Left forelimb (tissue), 1 donor: ENCODE measurements around the gene GRAP2.

Source experiments
- DNase-seq: peaks from one replicate; pipeline ENCODE4 v3.0.0-alpha.2; 2018; ENCODE audit warnings: low spot score

Gene GRAP2

DNA sequence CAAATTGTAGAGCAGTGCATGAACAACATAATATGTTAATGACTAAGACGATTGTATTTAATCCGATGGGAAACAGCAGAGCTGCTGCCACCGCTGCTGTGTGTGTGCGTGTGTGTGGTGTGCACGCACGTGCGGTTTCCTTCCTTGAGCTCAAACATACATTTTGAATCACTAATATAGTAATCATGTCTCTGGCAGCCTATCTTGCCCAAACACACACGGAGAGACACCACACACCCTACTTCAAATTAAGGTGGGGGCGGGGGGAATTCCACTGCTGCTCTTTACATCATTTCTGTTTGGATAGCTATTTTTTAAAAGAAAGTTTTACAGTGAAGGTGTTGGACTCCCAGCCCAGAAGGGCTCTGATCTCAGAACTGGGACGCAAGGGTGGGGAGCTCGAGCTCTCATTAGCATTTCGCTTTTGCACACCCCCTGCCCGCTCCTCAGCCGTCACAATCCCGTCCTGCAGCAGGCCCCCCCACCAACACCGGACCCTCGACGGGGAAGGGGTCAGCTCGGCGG lies 93.2 kb downstream of the GRAP2 start:
- no peak for DNase-seq

DNA sequence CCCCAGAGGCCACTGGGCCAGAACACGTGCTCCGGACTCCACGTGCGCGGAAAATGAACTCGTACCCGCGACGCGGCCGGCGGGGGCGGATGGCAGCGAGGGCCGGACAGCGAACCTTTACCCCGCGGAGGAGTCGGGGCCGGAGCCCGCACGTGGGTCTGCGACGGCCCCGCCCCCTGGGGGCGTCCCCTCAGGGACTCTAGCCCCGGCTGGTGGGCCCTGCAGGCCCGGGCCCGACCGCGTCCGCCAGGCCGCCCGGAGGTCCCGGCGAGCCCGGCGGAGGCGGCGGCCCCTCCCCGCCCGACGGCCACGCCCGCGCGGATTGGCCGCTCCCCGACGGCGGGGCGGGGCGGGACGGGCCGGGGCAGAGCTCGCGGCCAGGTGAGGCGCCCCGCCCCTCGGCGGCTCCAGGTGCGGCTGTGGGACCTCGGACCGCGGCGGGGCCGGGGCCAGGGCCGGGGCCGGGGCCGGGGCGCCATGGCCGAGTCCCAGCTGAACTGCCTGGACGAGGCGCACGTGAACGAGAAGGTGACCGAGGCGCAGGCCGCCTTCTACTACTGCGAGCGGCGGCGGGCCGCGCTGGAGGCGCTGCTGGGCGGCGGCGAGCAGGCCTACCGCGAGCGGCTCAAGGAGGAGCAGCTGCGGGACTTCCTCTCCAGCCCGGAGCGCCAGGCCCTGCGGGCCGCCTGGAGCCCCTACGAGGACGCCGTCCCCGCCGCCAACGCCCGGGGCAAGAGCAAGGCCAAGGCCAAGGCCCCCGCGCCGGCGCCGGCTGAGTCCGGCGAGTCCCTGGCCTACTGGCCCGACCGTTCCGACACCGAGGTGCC lies 93.9 kb downstream of the GRAP2 start, which contains the start of gene FAM83F:
Gene FAM83F, plus strand, starts transcription at position 389 of the 827 bp plus-strand sequence. Its CDS starts 89 bp downstream, at position 478.
- no peak for DNase-seq

DNA sequence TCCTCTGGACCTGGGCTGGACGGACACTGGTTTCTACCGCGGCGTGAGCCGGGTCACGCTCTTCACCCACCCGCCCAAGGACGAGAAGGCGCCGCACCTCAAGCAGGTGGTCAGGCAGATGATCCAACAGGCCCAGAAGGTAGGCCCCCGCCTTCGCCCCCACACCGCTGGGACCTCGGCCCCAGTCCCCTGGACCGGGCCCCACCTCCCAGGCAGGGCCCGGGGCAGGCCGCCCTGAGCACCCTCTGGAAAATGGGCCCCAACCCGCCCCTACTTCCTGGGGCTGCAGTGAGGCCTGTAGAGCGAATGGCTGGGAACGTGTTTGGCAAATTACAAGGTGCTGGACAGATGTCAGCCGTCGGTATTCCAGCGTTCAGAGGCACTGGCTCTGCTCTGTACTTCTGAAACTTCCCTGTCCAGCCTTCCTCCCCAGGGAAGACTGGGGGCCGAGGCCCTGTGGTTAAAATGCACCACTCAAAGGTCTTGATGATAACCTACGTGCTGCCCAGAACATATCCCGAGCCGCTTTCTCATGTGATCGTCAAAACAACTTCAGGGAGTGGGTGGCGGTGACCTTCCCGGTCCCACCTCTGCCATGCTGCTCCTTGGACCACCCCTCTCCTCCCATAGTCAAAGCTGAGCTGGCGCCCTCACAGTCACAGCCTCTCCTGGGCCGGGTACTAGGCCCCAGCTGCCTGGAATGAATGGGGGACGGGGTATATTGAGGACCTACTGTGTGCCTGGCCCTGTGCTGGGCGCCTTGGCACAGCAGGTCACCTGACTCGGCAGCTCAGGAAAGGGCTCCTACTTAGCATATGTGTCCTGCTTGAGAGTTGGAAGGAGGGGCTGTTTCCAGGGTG lies 94.7 kb downstream of the GRAP2 start:
- no peak for DNase-seq

DNA sequence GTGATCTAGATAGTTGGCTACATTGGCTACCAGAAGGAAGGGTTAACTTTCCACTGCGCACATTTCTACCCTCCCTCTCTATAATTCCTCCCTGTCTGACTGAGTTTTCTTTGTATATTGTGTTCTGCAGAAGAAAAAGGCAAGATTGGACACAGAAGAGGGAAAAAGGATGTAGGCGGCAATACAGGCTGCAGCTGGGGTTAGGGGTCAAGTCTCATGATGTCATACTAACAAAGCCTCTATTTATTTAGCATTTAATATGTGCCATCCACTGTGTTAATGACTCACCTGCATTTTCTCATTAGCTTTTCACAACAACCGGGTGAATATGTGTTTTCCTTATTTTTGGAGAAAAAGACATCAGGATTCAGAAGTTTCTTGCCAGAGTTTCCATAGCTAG lies 95.8 kb downstream of the GRAP2 start:
- no peak for DNase-seq

DNA sequence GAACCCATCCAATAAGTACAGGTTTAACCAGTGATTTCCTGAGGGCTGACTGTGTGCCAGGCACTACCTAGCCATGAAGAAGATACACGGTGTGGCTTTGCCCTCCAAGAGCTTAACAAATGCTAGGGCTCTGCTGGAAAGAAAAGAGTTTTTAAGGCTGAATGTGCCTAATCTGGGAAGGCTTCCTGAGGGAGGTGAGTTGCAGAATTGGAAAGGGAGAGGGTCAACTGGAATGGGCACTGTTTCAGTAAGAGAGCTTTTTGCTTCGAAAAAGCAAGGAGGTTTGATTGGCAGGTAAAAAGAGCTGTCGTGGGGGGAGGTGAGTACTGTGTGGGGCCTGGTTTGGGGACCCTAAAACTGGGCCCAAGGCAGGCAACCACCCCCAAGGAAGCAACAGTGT lies 96.5 kb downstream of the GRAP2 start:
- DNase-seq: no peak

DNA sequence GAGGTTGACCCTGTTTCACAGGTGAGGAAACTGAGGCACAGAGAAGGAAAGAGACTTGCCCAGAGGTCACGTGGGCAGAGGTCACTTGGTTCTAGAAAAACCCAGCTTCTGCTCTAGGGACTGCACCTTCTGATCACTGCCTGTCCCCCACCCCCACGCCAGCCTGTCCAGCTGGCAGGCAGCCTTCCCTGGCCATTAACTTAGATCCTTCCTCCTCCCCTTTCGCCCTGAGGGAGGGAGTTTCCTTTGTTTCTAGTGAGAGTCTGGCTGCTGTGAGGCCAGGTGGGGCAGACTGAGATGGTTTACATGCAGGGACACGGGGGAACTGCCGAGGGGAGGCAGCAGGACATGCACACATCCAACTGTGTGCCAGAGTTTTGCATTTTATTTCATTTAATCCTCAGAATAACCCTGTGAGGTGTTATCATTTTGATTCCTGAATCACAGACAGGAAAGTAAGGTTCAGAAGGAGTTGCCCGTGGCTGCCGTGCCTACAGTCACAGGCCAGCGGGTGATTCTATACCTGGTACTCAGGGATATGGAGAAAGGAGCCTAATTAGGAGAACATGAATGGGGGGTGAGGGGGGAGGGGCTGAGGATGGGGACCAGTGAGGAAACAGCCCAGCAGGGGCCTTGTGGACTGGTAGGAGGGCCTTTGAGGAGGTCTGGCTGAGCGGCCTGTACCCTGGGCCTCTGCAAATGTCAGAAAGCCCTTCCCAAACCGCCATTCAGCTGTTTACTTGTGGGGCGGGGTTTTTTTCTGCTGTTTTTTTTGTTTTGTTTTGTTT lies 97.2 kb downstream of the GRAP2 start:
- DNase-seq: no peak

DNA sequence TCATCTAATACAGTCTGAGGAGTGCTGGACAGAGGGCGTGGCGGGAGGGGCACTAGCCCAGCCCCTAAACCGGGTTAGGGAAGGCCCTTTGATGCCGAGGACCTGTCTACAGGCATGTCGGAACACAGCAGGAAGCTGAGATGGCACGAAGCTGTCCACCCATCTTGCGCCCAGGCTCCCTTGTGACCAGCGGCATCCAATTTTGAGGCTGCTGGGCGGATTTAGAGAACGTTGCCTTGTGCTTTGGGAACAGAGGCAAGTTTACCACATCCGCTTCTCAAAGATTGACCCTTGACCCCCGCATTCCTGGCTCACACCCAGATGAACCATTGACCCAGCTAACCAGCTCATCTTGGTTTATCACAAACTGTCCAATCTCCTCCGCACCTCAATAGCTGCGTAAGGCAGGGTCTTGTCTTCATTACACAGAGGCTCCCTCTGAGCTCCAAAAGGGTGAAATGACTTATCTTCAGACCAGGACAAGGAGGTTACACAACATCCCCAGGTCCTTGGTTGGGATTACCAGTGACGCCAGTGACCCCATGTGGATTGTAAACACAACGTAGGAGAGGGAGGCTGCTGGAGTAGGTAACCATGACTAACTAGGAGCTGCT lies 98.4 kb downstream of the GRAP2 start:
- no peak for DNase-seq

DNA sequence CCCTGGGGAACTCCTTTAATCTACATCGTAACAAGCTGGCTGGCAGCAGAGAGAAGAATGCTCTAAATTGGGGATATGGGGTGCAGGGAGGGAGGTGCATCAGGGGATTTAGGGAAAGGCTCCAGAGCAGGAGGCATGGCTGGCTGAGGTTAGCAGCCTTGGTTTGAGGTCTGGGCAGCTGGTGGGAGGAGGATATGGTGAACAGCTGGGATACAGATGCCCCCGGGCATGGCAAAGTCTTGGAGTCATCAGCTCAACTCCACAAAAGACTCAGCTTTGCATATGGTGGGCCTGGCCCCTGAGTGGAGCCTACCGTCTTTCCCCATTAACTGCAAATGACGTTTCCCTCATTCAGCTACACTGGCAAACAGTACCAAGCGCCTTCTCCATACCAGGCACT lies 99.3 kb downstream of the GRAP2 start:
- DNase-seq: no peak

DNA sequence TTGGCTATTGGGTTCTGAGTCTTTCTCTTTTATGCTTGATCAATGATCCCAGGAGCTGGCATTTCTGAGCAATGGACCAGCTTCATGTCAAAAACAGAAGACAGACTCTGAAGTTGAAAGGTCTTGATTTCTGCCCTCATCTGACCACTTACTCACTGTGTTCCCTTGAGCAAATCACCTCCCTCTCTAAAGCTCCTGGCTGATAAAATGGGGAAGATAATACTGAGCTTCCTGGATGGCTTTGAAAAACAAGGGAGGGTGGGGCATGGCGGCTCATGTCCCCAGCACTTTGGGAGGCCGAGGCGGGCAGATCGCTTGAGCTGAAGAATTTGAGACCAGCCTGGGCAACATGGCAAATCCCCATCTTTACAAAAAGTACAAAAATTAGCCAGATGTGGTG lies 100.2 kb downstream of the GRAP2 start:
- DNase-seq: no peak

DNA sequence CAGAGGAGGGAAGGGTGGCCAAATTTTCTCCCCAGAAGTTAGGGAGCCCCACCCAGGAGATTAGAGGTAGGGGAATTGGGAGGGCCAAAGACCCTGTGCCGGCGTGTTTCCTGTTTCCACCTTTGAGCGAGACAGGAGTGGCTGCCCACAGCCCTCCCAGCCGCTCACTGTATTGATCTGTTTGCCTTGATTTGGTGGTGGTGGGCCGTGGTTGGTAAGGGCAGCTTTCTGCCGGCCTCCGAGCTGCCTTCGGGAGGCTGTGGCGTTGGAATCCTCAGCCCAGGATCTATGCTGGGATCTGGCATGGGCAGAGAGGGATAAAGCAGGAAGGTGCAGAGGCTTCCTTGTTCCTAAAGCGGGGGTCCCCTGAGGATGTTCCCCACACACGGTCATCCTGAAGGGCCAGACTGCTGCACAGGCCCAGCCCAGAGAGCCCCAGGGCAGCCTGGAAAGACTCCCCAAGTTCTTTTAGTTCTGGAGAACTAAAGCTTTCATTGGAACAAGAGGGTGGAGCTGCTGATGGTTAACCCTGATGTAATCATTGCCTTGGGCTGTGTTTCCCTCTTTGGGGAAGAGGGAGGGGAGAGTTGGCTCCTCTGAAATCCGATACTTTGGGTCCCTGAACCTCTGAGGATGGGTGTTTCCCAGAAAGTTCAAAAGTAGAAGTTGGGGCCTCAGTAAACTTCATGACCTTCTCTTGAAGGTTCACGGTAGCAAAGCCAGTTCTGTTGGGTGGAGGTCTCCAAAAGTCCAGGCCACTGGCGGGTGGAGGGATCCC lies 101.1 kb downstream of the GRAP2 start:
- no peak for DNase-seq

DNA sequence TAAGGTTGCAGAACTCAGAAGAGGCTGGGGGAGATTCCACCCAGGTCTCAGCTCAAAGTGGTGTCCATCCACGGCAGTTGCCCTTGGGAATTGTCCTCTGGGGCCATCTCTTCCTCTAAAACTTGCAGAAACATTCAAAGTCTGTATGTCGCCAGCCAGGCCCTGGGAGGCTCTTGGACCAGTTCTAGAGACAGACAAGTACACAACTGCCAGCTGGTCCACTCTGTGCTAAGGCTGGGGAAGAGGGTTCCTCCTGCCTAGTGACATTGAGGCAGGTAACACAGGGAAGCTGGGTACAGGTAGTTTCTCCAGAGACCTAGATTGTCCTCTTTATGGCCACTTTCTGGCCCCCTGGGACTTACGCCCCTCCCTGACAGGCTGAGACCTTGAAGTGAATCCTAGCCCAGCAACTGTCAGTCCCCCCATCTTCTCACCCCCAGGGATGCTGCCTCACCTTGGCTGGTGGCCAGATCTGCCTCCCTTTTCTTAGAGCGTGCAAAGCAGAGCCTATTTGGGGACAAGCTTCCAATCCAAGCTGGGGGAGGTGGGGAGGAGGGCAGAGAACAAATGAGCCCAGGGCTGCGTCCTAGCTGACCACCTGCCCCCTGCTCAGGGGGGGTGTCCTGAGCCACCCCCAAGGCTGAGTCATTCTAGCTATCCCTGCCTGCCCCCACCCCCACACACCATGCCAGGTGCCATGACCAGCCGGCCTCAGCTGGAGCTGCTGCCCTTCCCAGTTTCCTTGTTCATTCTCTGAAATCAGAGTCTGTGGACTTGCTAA lies 102.2 kb downstream of the GRAP2 start:
- no peak for DNase-seq

DNA sequence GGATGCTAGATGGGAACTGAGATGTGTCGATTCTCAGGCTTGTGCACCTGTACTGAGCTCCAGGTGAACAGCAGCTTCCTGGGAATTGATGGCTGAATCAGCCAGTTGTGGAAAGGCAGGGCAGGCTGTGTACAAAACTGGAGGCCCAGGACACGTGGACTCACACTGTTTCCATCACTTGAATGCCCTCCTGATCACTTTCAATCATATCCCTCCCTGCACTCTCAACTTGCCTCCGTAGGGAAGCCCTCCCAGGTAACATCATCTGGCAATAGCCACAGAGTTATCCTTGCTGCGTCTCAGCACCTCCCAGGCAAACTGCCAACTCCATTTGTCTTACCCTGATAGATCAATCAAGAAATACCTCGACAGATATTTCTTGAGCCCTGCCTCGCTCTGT lies 104.0 kb downstream of the GRAP2 start:
- no peak for DNase-seq

DNA sequence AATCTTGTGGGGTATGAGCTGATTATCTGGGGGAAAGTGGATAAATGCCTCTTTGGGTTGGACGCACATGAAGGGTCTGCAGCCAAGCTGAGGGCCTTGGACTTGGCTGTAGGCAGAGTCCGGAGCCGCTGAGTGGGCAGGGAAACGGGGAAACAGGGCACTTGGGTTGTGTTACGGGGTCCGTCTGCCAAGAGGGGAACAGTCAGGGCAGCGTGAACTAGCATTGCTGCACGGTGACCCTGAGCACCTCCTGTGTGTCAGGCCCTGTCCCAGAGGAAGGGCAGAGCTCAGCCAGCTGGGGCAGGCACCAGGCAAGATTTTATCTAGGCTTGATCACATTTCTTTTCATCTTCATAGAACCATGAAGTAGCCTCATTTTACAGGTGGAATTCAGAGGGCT lies 105.8 kb downstream of the GRAP2 start:
- DNase-seq: no peak

DNA sequence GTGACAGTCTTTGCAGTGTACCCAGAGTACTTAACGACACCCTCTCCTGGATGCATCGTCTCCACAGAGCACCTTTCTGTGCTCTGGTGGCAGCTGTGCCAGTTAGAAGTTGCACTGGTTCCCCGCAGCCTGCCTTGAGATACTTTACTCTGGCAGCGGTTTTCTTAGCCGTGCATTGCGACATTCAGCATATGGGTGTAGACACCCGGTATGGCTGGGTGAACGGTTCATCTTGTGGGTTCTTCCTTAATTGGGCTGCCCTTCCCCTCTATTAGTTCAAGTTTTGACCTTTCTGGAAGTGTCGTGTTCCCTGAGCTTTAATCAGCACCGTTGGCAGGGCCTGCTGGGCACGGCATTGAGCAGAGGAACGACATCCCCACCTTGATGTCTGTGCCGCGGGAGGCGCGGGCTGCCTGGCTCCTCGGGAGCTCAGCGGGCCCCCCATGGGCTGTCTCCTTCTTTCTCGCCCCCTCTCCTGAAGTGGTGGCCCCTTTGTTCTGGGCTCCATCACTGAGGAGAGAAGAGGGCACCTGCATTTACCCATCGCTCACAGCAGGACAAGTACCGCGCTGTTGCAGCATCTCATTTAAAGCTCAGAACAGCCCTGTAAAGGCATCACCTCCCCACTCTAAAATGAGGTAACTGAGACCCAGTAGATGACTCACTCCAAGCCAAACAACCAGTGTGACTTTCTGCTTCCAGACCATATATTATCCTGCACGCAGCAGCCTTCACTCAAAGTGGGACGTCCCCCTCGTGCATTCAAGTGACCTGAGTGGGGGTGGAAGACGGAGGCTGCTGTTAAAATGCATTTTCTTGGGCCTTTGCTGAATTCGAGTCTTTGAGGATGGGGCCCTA lies 107.2 kb downstream of the GRAP2 start:
- DNase-seq: no peak

DNA sequence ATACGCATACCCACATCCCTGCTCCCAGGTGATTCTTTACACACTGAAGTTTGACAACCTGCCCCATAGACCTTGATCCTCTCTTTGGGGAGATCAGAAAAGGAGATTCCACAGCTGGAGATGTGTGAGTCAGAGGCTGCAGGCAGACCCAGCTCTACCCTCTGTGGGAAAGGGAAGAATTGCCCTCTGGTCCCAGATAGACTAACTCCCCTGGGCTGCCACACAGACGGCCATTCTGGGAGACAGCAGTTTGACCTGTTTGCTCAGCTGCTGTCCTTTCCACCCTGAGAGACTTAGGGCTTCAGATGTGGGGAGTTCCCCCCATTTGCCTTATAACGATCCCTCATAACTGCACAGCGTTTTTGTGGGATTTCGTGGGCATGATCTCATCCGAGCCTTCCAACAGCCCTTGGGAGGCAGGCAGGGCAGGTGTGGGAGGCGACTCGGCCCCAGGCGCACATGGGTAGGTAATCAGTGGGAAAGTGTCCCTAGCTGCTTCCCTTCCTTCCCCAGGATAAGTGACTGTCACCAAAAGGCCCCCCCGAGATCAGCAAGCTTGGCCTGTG lies 107.9 kb downstream of the GRAP2 start:
- DNase-seq: no peak

DNA sequence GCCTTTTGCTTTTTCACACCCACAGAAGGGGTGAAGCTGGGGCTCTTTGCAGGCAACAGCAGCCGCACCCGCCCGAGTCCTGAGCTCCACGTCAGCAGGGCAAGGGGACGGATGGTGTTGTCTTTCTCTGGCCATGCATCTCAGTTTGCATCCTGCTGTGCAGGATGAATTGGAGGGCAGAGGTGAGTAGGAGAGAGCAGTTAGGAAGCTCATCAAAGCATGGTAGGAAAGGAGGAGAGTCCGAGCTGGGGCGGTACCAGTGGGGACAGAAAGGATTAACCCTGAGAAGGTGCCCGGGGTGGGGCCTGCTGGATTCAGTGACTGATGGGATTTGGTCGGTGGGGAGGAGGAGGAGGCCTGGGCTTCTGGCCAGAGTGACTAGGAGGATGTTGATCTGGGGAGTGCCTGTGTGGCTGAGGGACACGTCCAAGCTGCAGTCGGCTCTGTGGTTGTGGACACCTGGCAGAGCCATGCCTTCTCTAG lies 108.4 kb downstream of the GRAP2 start:
- no peak for DNase-seq

DNA sequence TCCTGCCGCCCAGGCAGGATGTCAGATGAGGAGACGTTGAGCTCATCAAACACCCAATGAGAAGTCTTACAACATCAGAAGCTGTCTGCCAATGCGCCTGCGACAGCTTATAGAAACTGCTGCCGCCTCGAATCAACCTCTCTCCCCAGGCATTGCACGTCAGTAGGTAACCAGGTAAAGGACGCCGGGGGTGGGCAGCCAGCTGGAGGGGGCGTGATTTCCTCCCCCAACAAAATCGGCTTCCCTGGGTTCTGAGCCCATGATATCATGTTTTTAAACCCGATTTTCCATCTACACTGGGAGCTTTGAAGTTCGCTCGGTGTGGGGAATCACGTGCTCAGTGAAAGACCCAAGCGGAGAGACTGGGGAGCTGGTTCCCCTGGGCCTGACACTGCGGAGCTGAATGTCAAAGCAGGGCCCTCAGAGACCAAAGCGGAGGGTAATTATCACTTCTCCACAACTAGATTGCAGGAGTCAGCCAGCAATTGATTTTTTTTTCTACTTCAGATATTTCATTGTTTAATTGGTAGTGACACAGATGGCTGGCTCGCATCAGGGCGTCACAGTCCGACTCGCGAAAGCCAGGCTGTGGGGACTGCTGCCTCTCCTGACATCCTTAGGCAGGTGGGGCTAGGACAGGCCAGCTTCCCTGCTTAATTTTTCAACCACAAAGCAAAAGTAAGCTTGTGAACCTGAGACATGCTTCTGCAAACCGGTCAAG lies 109.2 kb downstream of the GRAP2 start:
- DNase-seq: no peak

DNA sequence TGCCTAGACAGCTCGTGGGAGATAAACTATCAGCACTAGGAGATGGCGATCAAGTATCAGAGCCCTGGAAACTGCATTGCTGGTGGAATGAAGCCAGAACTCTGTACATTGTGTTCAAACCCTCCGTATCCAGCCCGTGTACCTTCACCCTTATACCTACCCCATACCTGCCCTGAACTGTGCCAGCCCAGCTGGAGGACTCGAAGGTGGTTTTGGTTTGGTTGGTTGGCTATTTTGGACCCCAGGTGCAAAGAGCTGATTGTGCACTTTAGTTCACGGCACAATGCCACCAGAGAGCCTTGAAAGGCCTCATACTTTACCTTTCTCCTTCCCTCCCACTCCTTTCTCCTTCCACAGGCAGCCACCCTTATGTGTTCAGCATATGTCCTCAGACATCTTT lies 109.9 kb downstream of the GRAP2 start:
- DNase-seq: no peak
